Upper lobe of left lung (tissue), 4 donors: ENCODE measurements around the gene SULF2.

Source experiments
- EP300 ChIP-seq, 4 donors: sonication (generic); formaldehyde crosslinking; IDR thresholded peaks; one replicate each; pipeline ENCODE4 v1.5.1; 2017; ENCODE audit warnings: antibody characterized with exemption in 4 of 4, control low read depth in 2 of 4
- POLR2A ChIP-seq, 4 donors: fragments of 450-650 bp; IDR thresholded peaks; one replicate each; pipeline ENCODE4 v1.5.1; 2016 to 2017; ENCODE audit warnings: antibody characterized with exemption in 4 of 4, mild to moderate bottlenecking in 2 of 4
- POLR2AphosphoS5 ChIP-seq, 2 donors: sonication (generic); formaldehyde crosslinking; IDR thresholded peaks; one replicate each; pipeline ENCODE4 v1.5.1; 2017; ENCODE audit warnings: antibody characterized with exemption in 2 of 2
- TF ChIP-seq, protein P1 (sequence below), 6 experiments: fragments of 450-650 bp in 4 of 6; fragments of 200-600 bp in 2 of 6; sonication (generic) in 2 of 6; IDR thresholded peaks; one replicate each; pipeline ENCODE4 v1.5.1; 2016 to 2019; ENCODE audit warnings: antibody characterized with exemption in 6 of 6

DNA sequence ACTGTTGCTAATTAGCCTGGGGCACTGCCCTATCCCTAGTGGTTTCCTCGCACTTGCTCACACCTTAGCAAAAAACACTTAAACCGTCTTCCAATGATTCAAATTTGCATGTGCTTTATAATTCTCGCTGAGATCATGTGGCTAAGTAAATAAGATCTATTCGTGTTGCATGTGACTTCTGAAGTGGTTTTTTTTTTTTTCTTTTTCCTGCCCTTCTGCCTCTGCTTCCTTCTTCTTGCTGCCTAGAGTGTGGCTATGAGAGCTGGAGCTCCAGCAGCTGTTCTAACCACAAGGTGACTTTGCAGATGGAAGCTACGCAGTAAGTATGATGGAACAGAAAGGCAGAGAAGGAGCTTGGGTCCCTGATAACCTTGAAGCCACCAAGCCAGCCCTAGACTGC, 36.5 kb downstream of the SULF2 start:
- TF ChIP-seq, protein P1, sequence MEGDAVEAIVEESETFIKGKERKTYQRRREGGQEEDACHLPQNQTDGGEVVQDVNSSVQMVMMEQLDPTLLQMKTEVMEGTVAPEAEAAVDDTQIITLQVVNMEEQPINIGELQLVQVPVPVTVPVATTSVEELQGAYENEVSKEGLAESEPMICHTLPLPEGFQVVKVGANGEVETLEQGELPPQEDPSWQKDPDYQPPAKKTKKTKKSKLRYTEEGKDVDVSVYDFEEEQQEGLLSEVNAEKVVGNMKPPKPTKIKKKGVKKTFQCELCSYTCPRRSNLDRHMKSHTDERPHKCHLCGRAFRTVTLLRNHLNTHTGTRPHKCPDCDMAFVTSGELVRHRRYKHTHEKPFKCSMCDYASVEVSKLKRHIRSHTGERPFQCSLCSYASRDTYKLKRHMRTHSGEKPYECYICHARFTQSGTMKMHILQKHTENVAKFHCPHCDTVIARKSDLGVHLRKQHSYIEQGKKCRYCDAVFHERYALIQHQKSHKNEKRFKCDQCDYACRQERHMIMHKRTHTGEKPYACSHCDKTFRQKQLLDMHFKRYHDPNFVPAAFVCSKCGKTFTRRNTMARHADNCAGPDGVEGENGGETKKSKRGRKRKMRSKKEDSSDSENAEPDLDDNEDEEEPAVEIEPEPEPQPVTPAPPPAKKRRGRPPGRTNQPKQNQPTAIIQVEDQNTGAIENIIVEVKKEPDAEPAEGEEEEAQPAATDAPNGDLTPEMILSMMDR (IDR thresholded peaks at IDR 0.05) = no peak
- TF ChIP-seq POLR2AphosphoS5 (IDR thresholded peaks at IDR 0.05) (no peak), POLR2A (IDR thresholded peaks at IDR 0.05) (no peak), EP300 (IDR thresholded peaks at IDR 0.05) (no peak)
